A673 (cell line): ENCODE results near the gene TNFRSF13B. TPM values are rescaled to one million over a fixed set of nuclear protein-coding genes. Genes with fewer than 3 reads are reported as not detected.

Source experiments
- BruUV-seq: library from RNA; stranded (reverse); fragments of 400-500 nt; replicated peaks from 2 replicates; lab custom pipeline; 2021; lab: Mats Ljungman, UMichigan
- CTCF ChIA-PET: fragments of 300-600 bp; sonication (Branson Sonifier 250); formaldehyde crosslinking; loops from one replicate; lab custom pipeline; 2022; ENCODE audit warnings: antibody characterized with exemption; lab: Charles Lee
- POLR2A ChIA-PET: fragments of 300-600 bp; sonication (Branson Sonifier 250); formaldehyde crosslinking; loops from one replicate; lab custom pipeline; 2022; ENCODE audit warnings: antibody characterized with exemption; ENCODE audit not compliant: low non-redundant PET; lab: Charles Lee
- DNase-seq: peaks from one replicate; pipeline ENCODE4 v3.0.0-alpha.2; 2015; ENCODE audit warnings: low spot score
- H3K27ac ChIP-seq: fragments of 200-600 bp; sonication (generic); 2 replicates; pipeline ENCODE4 v1.5.1; 2016; ENCODE audit warnings: mixed run types, low read depth, mild to moderate bottlenecking, mixed read lengths, antibody characterized with exemption, low read length; ENCODE audit not compliant: poor library complexity, severe bottlenecking
- H3K27me3 ChIP-seq: fragments of 200-600 bp; sonication (generic); replicated peaks from 2 replicates; pipeline ENCODE4 v1.6.1; 2017; ENCODE audit warnings: mixed run types, low read depth, mild to moderate bottlenecking, mixed read lengths, antibody characterized with exemption, low read length; ENCODE audit not compliant: insufficient read depth, poor library complexity
- H3K36me3 ChIP-seq: fragments of 200-600 bp; sonication (generic); 2 replicates; pipeline ENCODE4 v1.6.1; 2016; ENCODE audit warnings: mixed run types, mild to moderate bottlenecking, mixed read lengths, antibody characterized with exemption, low read length; ENCODE audit not compliant: insufficient read depth, poor library complexity, severe bottlenecking
- H3K4me1 ChIP-seq: fragments of 200-600 bp; sonication (generic); 2 replicates; pipeline ENCODE4 v1.6.1; 2017; ENCODE audit warnings: mixed run types, mild to moderate bottlenecking, mixed read lengths, antibody characterized with exemption, low read length; ENCODE audit not compliant: insufficient read depth, poor library complexity, severe bottlenecking
- H3K4me3 ChIP-seq: fragments of 200-600 bp; sonication (generic); 2 replicates; pipeline ENCODE4 v1.5.1; 2016; ENCODE audit warnings: low read depth, mixed run types, mild to moderate bottlenecking, mixed read lengths, low read length; ENCODE audit not compliant: poor library complexity, severe bottlenecking
- H3K9me3 ChIP-seq: fragments of 200-600 bp; sonication (generic); 2 replicates; pipeline ENCODE4 v1.6.1; 2016; ENCODE audit warnings: mixed run types, low read depth, mild to moderate bottlenecking, mixed read lengths, antibody characterized with exemption, low read length; ENCODE audit not compliant: poor library complexity, severe bottlenecking
- CTCF ChIP-seq: fragments of 300-800, 200-600 bp; sonication (generic); conservative IDR thresholded peaks from 2 replicates; pipeline ENCODE4 v1.5.1; 2017; ENCODE audit warnings: low read depth, mild to moderate bottlenecking, antibody characterized with exemption, low read length, moderate library complexity, mixed read lengths
- EZH2 ChIP-seq: fragments of 200-600 bp; sonication (generic); IDR thresholded peaks from 2 replicates; pipeline ENCODE4 v1.6.1; 2017; ENCODE audit warnings: borderline replicate concordance, low read depth, mild to moderate bottlenecking, mixed read lengths, antibody characterized with exemption, low read length; ENCODE audit not compliant: poor library complexity, severe bottlenecking
- intact Hi-C: fragments of 100-400 bp; cut with micrococcal nuclease; formaldehyde crosslinking; loops from one replicate; pipeline ENCODE4 v1.10.0; 2022; ENCODE audit not compliant: unreplicated experiment
- total RNA-seq: library from RNA; stranded (reverse); gene quantifications from 2 replicates; pipeline ENCODE4 v1.2.3, GENCODE V29; 2021

The TNFRSF13B gene
- total RNA-seq, 1 experiment from 2014 or later = not detected

- ChIA-PET POLR2A (no interaction called here), CTCF (no interaction called here)
- no TSS peak for BruUV-seq
- TF ChIP-seq EZH2 (no peak), CTCF (no peak)
- Histone ChIP-seq H3K4me3 (no peak overlapping the region), H3K36me3 (no peaks in the 10 kb centered on the region), H3K27me3 (no peaks in the 10 kb centered on the region), H3K27ac (no peak overlapping the region), H3K9me3 (no peaks in the 10 kb centered on the region), H3K4me1 (peaks cover 7% of the 10 kb centered on the region)
- intact Hi-C loops = no loop called here
- no peak for DNase-seq
Measured at GRCh38 chr17:16910341-16910740, 61.6 kb downstream of the TNFRSF13B start.

DNA sequence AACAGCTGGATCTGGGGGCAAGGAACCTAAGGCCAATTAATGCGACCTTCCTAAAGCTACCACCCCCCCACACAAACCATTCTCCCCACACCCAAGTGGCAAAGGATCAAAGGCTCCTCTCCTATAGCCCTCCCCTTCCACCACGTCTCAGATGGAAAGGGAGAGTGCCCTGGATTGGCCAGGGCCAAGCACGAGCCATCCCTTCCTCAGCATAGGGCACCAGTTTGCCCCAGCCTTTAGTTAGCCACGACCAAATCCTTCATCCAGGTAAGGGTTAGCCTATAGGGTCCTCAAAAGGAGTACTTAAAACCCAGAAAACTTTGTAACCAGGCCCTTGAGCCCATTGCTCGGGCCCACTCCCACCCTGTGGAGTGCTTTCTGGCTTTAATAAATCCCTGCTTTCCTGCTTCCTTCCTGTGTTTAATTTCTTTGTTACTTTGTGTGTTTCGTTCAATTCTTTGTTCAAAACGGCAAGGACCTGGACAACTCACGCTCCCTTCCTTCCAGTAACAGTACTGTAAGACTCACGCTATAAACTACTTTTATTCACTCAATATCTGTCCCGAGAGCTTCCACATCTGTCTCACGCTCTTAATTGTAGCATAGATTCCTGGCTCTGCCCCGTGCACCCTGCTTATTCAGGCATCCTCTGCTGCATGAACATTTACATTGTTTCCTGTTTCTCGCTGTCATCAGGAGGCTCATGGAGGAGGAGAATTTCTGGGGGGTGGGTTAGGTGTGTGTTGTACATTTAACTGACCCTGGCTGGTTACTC, 62.3 kb downstream of the TNFRSF13B start:
- CTCF ChIA-PET = interaction anchor here (0.5 to 0.8 kb wide), 2 partner anchors 34 to 81 kb away, joined by 3 read pairs; no protein-coding TSS in a partner anchor
- TF ChIP-seq EZH2 = no peak
- no peak for TF ChIP-seq CTCF
- H3K27me3 ChIP-seq = no peaks in the 10 kb centered on the region
- no peaks in the 10 kb centered on the region for H3K36me3 ChIP-seq
- peak; percentile 23 for DNase-seq
- no peaks in the 10 kb centered on the region for H3K9me3 ChIP-seq
- no peak overlapping the region for H3K27ac ChIP-seq
- H3K4me3 ChIP-seq = no peak overlapping the region
- intact Hi-C loops = no loop called here
- BruUV-seq = no TSS peak
- POLR2A ChIA-PET = no interaction called here
- peaks cover 7% of the 10 kb centered on the region for H3K4me1 ChIP-seq

- Histone ChIP-seq H3K36me3 (no peaks in the 10 kb centered on the region), H3K27ac (no peak overlapping the region), H3K9me3 (no peaks in the 10 kb centered on the region), H3K4me3 (no peak overlapping the region), H3K27me3 (no peaks in the 10 kb centered on the region), H3K4me1 (peaks cover 7% of the 10 kb centered on the region)
- BruUV-seq = no TSS peak
- intact Hi-C loops = no loop called here
- ChIA-PET CTCF (no interaction called here), POLR2A (no interaction called here)
- DNase-seq = no peak
- TF ChIP-seq EZH2 (no peak), CTCF (no peak)
Measured at GRCh38 chr17:16908273-16908672, 63.6 kb downstream of the TNFRSF13B start.
